NCI-H2227 (cell line): ENCODE results near the gene LRRC36.

Source experiments
- DNase-seq: peaks from one replicate; lab custom pipeline; 2025; ENCODE audit not compliant: unreplicated experiment; lab: John Stamatoyannopoulos, UW

LRRC36 gene

GRCh38 chr16:67421030-67421429 lies 94.4 kb downstream of the LRRC36 start:
- DNase-seq = no peak

GRCh38 chr16:67423015-67423414 lies 96.4 kb downstream of the LRRC36 start:
- DNase-seq = no peak

GRCh38 chr16:67423611-67424260 lies 97.1 kb downstream of the LRRC36 start:
- no peak for DNase-seq

DNA sequence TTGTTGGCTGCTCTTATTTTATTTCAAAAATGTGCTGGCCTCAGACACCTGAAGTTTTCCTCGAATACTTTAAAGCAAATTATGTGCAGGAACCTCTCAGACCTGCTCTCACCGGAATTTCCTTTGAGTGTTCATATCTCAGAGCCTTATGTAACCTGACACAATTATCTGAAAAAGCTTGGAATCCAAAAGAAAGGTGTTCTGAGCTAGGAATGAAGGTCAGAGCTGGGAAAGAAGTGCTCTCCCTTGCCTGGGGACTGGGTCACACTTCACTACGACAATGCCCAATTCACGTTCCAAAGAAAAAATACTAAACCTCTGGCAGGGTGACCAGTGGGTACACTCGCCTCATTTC lies 97.6 kb downstream of the LRRC36 start:
- DNase-seq = no peak

GRCh38 chr16:67425061-67425460 lies 98.4 kb downstream of the LRRC36 start:
- no peak for DNase-seq

DNA sequence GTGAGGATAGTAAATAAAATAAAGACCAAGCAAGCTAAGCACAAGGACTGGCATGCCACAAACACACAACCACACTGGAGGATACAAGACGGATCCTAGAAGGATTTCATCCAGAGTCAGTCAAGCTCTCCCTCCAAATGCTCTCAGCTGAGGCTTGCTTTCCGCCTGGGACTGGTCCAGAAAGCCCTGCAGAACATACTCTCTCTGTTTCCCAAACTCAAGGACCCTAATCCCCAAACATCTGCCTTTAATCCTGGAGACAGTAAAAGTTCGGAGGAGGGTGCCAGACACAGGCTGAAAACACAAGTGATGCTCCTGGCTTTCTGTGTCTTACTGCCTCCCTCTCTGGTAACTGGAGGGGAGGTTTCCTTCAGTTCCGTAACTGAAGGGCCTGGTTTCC lies 99.0 kb downstream of the LRRC36 start:
- DNase-seq = no peak

GRCh38 chr16:67426022-67426421 lies 99.4 kb downstream of the LRRC36 start:
- DNase-seq = no peak

DNA sequence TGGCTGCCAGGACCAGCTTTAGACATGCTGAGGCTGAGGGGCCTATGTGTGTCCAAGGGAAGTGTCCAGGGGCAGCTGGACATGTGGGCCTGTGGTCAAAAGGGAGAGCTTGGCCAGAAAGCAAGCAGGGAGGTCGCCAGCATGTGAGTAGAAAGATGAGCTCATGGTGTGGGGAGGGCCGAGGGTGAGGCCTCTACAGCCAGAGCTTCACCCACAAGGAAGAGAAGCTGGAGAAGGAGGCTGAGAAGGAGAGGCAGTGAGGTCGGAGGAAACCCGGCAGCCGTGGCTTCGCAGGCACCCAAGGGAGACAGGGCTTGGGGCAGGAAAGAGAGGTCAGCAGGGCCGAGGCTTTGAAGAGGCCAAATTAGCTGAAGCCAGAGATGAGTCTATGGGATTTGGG lies 100.3 kb downstream of the LRRC36 start:
- no peak for DNase-seq

GRCh38 chr16:67428146-67428731 lies 101.6 kb downstream of the LRRC36 start:
- DNase-seq = peak; percentile 65

- no peak for DNase-seq
These were observed 102.6 kb downstream of the LRRC36 start for GRCh38 chr16:67429053-67429798.

- no peak for DNase-seq
These were observed 103.3 kb downstream of the LRRC36 start for GRCh38 chr16:67429799-67430503.

DNA sequence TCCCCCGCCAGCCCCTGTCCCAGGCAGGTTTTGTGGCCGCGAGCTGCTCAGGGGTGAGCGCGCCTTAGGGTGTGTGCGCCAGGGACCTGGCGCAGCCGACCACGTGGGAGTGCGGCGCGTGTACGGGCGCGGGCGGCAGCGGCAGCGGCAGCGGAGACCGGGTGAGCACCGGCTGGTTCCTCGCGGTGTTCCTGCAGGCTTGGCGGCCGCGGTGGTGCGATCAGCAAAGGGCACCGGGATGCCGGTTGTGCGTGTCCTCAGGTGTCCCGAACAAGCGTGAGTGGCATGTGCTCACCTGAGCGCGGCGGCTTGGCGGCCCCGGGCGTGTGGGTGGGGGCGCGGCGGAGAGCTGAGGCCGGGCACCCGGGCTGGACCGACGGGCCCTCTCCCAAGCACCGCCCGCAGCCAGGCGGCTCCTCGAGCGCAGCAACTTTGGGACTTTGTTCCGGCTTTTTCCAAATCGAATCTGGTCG lies 103.9 kb downstream of the LRRC36 start:
- DNase-seq = peak; percentile 43

DNA sequence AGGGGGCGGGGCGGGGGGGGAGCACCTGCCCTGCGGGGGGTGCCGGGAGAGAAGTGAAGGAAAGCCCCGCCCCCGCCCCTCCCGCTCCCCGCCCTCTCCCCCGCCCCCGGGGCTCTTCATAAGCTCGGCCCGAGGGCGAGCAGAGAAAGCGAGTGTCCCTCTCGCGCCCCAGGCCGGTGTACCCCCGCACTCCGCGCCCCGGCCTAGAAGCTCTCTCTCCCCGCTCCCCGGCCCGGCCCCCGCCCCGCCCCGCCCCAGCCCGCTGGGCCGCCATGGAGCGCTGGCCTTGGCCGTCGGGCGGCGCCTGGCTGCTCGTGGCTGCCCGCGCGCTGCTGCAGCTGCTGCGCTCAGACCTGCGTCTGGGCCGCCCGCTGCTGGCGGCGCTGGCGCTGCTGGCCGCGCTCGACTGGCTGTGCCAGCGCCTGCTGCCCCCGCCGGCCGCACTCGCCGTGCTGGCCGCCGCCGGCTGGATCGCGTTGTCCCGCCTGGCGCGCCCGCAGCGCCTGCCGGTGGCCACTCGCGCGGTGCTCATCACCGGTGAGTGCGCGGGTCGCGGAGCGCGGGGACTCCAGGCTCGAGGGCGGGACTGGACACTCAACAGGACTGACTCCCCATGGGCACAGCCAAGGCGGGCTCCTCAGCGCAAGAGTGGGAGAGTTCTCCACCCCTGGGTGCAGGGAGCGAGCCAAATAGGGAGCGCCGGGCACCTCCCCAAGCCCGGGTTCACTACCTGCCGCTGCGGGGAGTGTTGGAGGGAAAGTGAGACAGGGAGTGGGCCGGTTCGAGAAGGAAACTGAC lies 104.6 kb downstream of the LRRC36 start, which contains the start of gene HSD11B2:
Gene HSD11B2, plus strand, starts transcription at position 145 of the 798 bp plus-strand sequence. Its CDS starts 128 bp downstream, at position 273.
- DNase-seq = peak; percentile 78

DNA sequence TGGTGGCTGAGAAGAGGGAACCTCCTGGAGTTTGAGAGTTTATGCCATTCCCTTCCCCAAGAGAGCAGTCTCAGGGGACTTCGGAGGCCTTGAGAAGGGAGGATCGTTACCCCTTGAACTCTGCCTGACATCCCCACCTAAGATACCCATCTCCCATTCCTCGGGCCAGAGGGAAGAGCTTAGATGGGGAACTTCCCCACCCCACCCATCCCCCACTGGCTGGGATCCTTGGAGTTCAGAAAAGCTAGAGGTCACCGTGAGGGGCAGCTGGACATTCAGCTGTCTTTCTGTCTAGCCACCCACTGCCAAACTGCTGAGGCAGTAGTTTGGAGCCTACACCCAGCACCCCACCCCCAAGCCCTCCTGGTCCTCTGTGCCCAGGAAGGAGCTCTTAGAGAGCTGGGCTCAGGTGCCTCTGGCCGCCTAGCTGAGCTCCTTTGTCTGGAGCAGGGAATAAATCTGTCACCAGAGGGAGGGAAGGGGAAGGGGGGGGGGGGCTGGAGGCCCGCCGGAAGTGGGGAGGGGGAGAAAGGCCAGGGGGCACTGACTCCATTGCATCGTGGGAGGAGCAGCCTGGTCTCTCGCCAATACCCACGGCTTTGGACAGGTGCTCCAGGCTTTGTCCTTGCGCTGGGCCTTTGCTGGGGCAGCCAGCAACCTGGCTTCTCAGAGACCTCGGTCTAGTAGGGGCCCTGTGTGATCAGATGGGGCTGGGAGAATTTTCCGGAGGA lies 105.3 kb downstream of the LRRC36 start:
- DNase-seq = peak; percentile 19

- no peak for DNase-seq
These were observed 105.9 kb downstream of the LRRC36 start for GRCh38 chr16:67432506-67432890.

GRCh38 chr16:67433131-67433719 lies 106.6 kb downstream of the LRRC36 start:
- no peak for DNase-seq
